ENCODE measurements around the gene VIT.

GRCh38 chr2:36854241-36854640, 157.7 kb downstream of the VIT start:
- TF ChIP-seq RAD21 (IDR thresholded peaks at IDR 0.05; ENCODE audit: low read length) = no peak
- TF ChIP-seq YY1 (IDR thresholded peaks at IDR 0.05; ENCODE audit: low read depth) = no peak
- TF ChIP-seq CTCF (IDR thresholded peaks at IDR 0.05) = no peak
- no peak for TF ChIP-seq MAX (IDR thresholded peaks at IDR 0.05; ENCODE audit: low read depth)
- no peak for TF ChIP-seq EP300 (IDR thresholded peaks at IDR 0.05; ENCODE audit: borderline replicate concordance in 1 of 2, low read depth in 1 of 2, low read length in 1 of 2)
- TF ChIP-seq GABPA (IDR thresholded peaks at IDR 0.05; ENCODE audit: low read depth) = no peak
- TF ChIP-seq MXI1 (IDR thresholded peaks at IDR 0.05; ENCODE audit: low read depth, low read length) = no peak
- TF ChIP-seq RFX5 (IDR thresholded peaks at IDR 0.05; ENCODE audit: low read length) = no peak

Measured in SK-N-SH (cell line).